Measurements from ENCODE around the gene ACP6.

DNA sequence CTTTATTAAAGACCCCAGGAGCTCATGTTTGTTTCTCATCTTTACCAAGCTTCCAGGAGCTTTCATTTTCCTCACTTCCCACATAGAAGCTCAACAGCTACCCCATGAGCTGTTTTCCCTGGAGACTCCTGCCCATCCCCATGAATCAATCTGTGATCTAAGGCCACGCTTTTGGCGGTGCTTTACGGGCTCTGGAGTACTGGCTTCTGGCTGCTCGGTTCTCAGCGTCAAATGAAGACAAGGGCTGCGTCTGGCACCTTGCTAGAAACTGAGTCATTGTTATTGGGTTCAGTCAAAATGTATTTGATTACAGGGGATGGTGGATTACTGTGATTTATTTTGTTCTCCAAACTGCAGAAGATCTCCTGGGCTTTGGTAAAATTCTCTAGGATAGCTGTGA lies 39.9 kb downstream of the ACP6 start:
- TF ChIP-seq, protein P1, sequence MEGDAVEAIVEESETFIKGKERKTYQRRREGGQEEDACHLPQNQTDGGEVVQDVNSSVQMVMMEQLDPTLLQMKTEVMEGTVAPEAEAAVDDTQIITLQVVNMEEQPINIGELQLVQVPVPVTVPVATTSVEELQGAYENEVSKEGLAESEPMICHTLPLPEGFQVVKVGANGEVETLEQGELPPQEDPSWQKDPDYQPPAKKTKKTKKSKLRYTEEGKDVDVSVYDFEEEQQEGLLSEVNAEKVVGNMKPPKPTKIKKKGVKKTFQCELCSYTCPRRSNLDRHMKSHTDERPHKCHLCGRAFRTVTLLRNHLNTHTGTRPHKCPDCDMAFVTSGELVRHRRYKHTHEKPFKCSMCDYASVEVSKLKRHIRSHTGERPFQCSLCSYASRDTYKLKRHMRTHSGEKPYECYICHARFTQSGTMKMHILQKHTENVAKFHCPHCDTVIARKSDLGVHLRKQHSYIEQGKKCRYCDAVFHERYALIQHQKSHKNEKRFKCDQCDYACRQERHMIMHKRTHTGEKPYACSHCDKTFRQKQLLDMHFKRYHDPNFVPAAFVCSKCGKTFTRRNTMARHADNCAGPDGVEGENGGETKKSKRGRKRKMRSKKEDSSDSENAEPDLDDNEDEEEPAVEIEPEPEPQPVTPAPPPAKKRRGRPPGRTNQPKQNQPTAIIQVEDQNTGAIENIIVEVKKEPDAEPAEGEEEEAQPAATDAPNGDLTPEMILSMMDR (IDR thresholded peaks at IDR 0.05): no peak
- TF ChIP-seq, protein P2, sequence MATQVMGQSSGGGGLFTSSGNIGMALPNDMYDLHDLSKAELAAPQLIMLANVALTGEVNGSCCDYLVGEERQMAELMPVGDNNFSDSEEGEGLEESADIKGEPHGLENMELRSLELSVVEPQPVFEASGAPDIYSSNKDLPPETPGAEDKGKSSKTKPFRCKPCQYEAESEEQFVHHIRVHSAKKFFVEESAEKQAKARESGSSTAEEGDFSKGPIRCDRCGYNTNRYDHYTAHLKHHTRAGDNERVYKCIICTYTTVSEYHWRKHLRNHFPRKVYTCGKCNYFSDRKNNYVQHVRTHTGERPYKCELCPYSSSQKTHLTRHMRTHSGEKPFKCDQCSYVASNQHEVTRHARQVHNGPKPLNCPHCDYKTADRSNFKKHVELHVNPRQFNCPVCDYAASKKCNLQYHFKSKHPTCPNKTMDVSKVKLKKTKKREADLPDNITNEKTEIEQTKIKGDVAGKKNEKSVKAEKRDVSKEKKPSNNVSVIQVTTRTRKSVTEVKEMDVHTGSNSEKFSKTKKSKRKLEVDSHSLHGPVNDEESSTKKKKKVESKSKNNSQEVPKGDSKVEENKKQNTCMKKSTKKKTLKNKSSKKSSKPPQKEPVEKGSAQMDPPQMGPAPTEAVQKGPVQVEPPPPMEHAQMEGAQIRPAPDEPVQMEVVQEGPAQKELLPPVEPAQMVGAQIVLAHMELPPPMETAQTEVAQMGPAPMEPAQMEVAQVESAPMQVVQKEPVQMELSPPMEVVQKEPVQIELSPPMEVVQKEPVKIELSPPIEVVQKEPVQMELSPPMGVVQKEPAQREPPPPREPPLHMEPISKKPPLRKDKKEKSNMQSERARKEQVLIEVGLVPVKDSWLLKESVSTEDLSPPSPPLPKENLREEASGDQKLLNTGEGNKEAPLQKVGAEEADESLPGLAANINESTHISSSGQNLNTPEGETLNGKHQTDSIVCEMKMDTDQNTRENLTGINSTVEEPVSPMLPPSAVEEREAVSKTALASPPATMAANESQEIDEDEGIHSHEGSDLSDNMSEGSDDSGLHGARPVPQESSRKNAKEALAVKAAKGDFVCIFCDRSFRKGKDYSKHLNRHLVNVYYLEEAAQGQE (IDR thresholded peaks at IDR 0.05; ENCODE audit: insufficient read depth in 1 of 2, low read depth in 2 of 2, low read length in 1 of 2): no peak
- TF ChIP-seq POLR2AphosphoS5 (IDR thresholded peaks at IDR 0.05; ENCODE audit: low read depth, low read length): no peak

Measured in Panc1 (cell line).